DND-41 (cell line): ENCODE results near the gene TMTC2.

Experiments used
- ATAC-seq: fragments of 200-7000 bp; cut with Tn5 transposase; 3 replicates; pipeline ENCODE4 v1.9.1; 2021; ENCODE audit warnings: low read depth; ENCODE audit not compliant: insufficient read depth
- DNase-seq: peaks from one replicate; pipeline ENCODE4 v3.0.0-alpha.2; 2020
- H2AFZ ChIP-seq: 2 replicates; pipeline ENCODE4 v1.6.0; 2012; ENCODE audit warnings: low read depth, low read length
- H3K27ac ChIP-seq: 2 replicates; pipeline ENCODE4 v1.5.1; 2012; ENCODE audit warnings: low read length, inconsistent platforms
- H3K27me3 ChIP-seq: fragments of 200-600 bp; sonication (generic); 2 replicates; pipeline ENCODE4 v1.6.0; 2012; ENCODE audit warnings: low read length, mild to moderate bottlenecking, inconsistent platforms; ENCODE audit not compliant: insufficient read depth, poor library complexity
- H3K36me3 ChIP-seq: 2 replicates; pipeline ENCODE4 v1.5.1; 2012; ENCODE audit warnings: low read length, inconsistent platforms; ENCODE audit not compliant: insufficient read depth
- H3K4me1 ChIP-seq: 2 replicates; pipeline ENCODE4 v1.5.1; 2012; ENCODE audit warnings: mild to moderate bottlenecking, low read length; ENCODE audit not compliant: insufficient read depth
- H3K4me2 ChIP-seq: 2 replicates; pipeline ENCODE4 v1.6.0; 2012; ENCODE audit warnings: mild to moderate bottlenecking, moderate library complexity, low read length, inconsistent platforms; ENCODE audit not compliant: insufficient read depth
- H3K4me3 ChIP-seq, 2 experiments: fragments of 200-600 bp in 1 of 2; shearing (Covaris generic) in 1 of 2; 2 replicates each; pipeline ENCODE4 v1.5.1; 2012 to 2016; ENCODE audit warnings: inconsistent platforms in 2 of 2, low read length in 2 of 2, mild to moderate bottlenecking in 2 of 2, low read depth in 1 of 2, moderate library complexity in 1 of 2
- H3K79me2 ChIP-seq: 2 replicates; pipeline ENCODE4 v1.6.0; 2012; ENCODE audit warnings: low read length, inconsistent platforms; ENCODE audit not compliant: insufficient read depth
- H3K9ac ChIP-seq: 2 replicates; pipeline ENCODE4 v1.6.0; 2012; ENCODE audit warnings: low read depth, mild to moderate bottlenecking, inconsistent platforms, low read length, moderate library complexity
- H3K9me3 ChIP-seq: 2 replicates; pipeline ENCODE4 v1.5.1; 2012; ENCODE audit warnings: low read length, moderate library complexity, mild to moderate bottlenecking, inconsistent platforms; ENCODE audit not compliant: insufficient read depth, severe bottlenecking
- H4K20me1 ChIP-seq: 2 replicates; pipeline ENCODE4 v1.6.0; 2012; ENCODE audit warnings: low read length; ENCODE audit not compliant: insufficient read depth
- EZH2 ChIP-seq: IDR thresholded peaks from 3 replicates; pipeline ENCODE4 v1.6.1; 2012; ENCODE audit warnings: borderline replicate concordance, low read depth, mild to moderate bottlenecking, moderate library complexity, low read length, inconsistent platforms; ENCODE audit not compliant: severe bottlenecking
- TF ChIP-seq, protein P1 (sequence below): IDR thresholded peaks from 2 replicates; pipeline ENCODE4 v1.5.1; 2012; ENCODE audit warnings: borderline replicate concordance, low read length, moderate library complexity, mild to moderate bottlenecking; ENCODE audit not compliant: poor library complexity, severe bottlenecking; ENCODE audit errors: extremely low read depth

The TMTC2 gene

DNA sequence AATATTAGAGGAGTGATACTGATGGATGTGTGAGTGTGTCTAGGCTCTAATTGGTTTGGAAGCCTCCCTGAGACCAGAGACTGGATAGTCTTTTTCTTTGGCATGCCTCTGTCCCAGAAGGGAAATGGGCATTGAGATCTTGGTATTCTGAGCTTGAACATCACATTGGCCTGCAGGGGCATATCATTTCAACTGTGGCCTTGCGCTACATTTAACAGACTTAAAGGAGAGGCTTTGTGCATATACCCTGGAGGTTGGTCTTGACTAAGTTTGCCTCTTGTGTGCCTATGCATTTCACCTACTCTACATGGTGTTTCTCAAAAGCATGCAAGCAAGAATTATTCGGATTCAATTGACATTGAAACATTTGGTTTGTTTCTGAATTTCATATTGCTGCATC, 185.4 kb downstream of the TMTC2 start:
- Histone ChIP-seq H3K27me3 (no peaks in the 10 kb centered on the region), H3K9me3 (no peaks in the 10 kb centered on the region), H3K36me3 (no peaks in the 10 kb centered on the region), H4K20me1 (no peaks in the 10 kb centered on the region), H3K79me2 (no peaks in the 10 kb centered on the region), H3K27ac (no peak overlapping the region), H3K4me2 (no peak overlapping the region), H3K4me1 (no peaks in the 10 kb centered on the region), H3K9ac (no peak overlapping the region), H2AFZ (no peak overlapping the region), H3K4me3 (no peak overlapping the region)
- no peak for ATAC-seq
- no peak for TF ChIP-seq EZH2
- TF ChIP-seq, protein P1, sequence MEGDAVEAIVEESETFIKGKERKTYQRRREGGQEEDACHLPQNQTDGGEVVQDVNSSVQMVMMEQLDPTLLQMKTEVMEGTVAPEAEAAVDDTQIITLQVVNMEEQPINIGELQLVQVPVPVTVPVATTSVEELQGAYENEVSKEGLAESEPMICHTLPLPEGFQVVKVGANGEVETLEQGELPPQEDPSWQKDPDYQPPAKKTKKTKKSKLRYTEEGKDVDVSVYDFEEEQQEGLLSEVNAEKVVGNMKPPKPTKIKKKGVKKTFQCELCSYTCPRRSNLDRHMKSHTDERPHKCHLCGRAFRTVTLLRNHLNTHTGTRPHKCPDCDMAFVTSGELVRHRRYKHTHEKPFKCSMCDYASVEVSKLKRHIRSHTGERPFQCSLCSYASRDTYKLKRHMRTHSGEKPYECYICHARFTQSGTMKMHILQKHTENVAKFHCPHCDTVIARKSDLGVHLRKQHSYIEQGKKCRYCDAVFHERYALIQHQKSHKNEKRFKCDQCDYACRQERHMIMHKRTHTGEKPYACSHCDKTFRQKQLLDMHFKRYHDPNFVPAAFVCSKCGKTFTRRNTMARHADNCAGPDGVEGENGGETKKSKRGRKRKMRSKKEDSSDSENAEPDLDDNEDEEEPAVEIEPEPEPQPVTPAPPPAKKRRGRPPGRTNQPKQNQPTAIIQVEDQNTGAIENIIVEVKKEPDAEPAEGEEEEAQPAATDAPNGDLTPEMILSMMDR: no peak
- no peak for DNase-seq

DNA sequence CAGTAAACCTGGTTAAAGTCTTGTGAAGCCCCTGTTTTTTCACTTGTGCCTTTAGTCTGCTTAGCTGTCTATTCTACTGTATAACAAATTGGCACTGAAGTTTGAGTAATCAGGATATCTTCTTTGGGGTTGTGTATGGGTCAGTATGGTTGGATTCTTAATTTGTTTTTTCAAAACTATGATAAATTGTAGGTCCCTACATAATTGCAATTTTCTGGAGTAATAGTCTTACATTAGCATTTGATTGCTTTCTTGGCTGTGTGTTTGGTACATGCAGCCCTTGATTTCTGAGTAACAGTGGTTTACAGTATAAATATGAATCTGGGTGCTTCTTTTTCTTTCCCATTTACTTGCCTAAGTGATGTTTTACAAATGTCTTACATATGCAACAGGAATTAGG, 186.6 kb downstream of the TMTC2 start:
- Histone ChIP-seq H3K4me3 (no peak overlapping the region), H3K79me2 (no peaks in the 10 kb centered on the region), H3K27me3 (no peaks in the 10 kb centered on the region), H2AFZ (no peak overlapping the region), H3K9me3 (no peaks in the 10 kb centered on the region), H4K20me1 (no peaks in the 10 kb centered on the region), H3K4me2 (no peak overlapping the region), H3K9ac (no peak overlapping the region), H3K27ac (no peak overlapping the region), H3K4me1 (no peaks in the 10 kb centered on the region), H3K36me3 (no peaks in the 10 kb centered on the region)
- no peak for ATAC-seq
- DNase-seq: no peak
- TF ChIP-seq, protein P1: no peak
- TF ChIP-seq EZH2: no peak

DNA sequence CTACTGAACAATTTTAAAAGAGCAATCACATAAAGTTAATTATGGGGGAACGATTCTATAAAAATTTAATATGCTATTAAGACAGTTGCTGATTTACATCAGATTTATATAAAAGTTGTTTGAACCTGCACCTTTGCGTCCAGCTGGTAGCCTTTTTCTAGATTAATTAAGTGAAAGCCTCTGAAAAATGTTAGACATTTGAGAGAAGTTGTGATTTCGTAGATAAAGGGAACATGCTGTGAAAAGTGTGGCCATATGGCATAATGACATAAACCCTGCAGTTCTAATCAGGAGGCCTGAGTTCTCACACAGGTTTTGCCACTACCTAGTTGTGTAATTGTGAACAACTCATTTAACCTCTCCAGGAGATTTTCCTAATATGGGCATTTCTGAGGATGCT, 187.2 kb downstream of the TMTC2 start:
- Histone ChIP-seq H3K79me2 (no peaks in the 10 kb centered on the region), H3K27ac (no peak overlapping the region), H3K9me3 (no peaks in the 10 kb centered on the region), H3K27me3 (no peaks in the 10 kb centered on the region), H4K20me1 (no peaks in the 10 kb centered on the region), H3K36me3 (no peaks in the 10 kb centered on the region), H3K4me3 (no peak overlapping the region), H3K4me2 (no peak overlapping the region), H3K4me1 (no peaks in the 10 kb centered on the region), H3K9ac (no peak overlapping the region), H2AFZ (no peak overlapping the region)
- ATAC-seq (no peak), DNase-seq (no peak)
- no peak for TF ChIP-seq EZH2
- TF ChIP-seq, protein P1: no peak

DNA sequence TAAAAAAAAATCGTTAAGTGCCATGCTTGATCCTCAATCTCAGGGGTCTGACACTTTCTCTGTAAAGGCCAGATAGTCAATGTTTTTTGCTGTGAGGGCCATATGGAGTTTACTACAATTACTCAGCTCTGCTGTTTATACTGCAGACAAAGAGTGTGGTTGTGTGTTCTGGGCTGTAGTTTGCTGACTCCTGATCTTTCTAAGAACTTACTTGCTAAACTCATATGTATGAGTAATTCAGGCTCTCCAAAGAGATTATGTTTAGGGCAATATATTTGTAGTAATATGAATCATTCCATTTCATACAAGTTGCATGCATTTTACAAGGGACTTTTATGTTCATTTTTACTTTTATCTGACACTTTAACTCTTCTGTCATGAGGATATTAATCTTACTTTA, 188.2 kb downstream of the TMTC2 start:
- ATAC-seq: no peak
- no peaks in the 10 kb centered on the region for H3K79me2 ChIP-seq
- no peak overlapping the region for H3K9ac ChIP-seq
- no peak for TF ChIP-seq EZH2
- TF ChIP-seq, protein P1: no peak
- no peak overlapping the region for H3K27ac ChIP-seq
- no peaks in the 10 kb centered on the region for H3K9me3 ChIP-seq
- no peak overlapping the region for H3K4me3 ChIP-seq
- no peaks in the 10 kb centered on the region for H4K20me1 ChIP-seq
- no peak overlapping the region for H3K4me2 ChIP-seq
- no peaks in the 10 kb centered on the region for H3K27me3 ChIP-seq
- no peaks in the 10 kb centered on the region for H3K4me1 ChIP-seq
- DNase-seq: no peak
- no peaks in the 10 kb centered on the region for H3K36me3 ChIP-seq
- H2AFZ ChIP-seq: no peak overlapping the region
